Chondrocyte (in vitro differentiated cells): Measurements from ENCODE around the gene LUZP1. TPM values are rescaled to one million over a fixed set of nuclear protein-coding genes. Genes with fewer than 3 reads are reported as not detected.
A peak's percentile ranks its signal among the peaks of the same experiment; 100 is the strongest.

Experiments used
- DNase-seq: peaks from one replicate; pipeline ENCODE4 v3.0.0; 2021; ENCODE audit warnings: mixed read lengths, low spot score
- H3K27ac Mint-ChIP-seq: one replicate; pipeline ENCODE4 v1.8.0; 2021; ENCODE audit warnings: mild to moderate bottlenecking, moderate library complexity, mixed read lengths; ENCODE audit not compliant: unreplicated experiment
- H3K27me3 Mint-ChIP-seq: 2 replicates; pipeline ENCODE4 v1.8.0; 2021; ENCODE audit warnings: low read depth, mixed read lengths
- H3K36me3 Mint-ChIP-seq: 2 replicates; pipeline ENCODE4 v1.8.0; 2021; ENCODE audit warnings: low read depth, mixed read lengths
- H3K4me1 Mint-ChIP-seq: 2 replicates; pipeline ENCODE4 v1.8.0; 2021; ENCODE audit warnings: low read depth, mild to moderate bottlenecking, mixed read lengths
- H3K4me3 Mint-ChIP-seq: one replicate; pipeline ENCODE4 v1.8.0; 2021; ENCODE audit warnings: mild to moderate bottlenecking, moderate library complexity, mixed read lengths; ENCODE audit not compliant: unreplicated experiment
- H3K9me3 Mint-ChIP-seq: 2 replicates; pipeline ENCODE4 v1.8.0; 2021; ENCODE audit warnings: low read depth, mixed read lengths
- total RNA-seq: library from RNA; stranded (reverse); gene quantifications from 3 replicates; pipeline ENCODE4 v1.2.1, GENCODE V29; 2021
- TF ChIP-seq, protein P1 (sequence below): fragments of 200-600 bp; sonication (generic); IDR thresholded peaks from 2 replicates; pipeline ENCODE4 v1.5.0; 2021; ENCODE audit warnings: antibody characterized with exemption, mild to moderate bottlenecking, moderate library complexity

LUZP1 gene
- total RNA-seq, 1 donor from 2014 or later: 55.5 TPM

DNA sequence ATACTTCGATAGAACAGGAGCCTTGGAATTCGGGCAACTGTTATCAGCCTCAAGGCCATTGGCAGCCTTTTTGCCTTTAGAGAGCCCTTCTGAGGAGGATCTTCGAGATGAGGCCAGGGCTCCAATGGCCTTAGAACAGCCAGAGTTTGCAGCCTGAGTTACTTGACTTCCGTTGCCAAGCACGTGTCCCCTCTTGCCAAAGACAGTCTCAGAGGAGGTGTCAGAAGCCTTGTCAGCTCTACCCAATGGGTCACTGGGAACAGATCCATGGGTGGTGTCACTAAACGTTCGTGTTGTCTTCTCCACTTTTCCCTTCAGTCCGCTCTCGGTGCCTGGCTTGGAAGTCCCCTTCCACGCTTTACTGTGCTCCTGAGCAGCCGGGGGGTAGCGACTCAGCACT lies 76.2 kb downstream of the LUZP1 start:
- no peak overlapping the region for H3K27ac Mint-ChIP-seq
- no peak for DNase-seq
- H3K9me3 Mint-ChIP-seq: no peaks in the 10 kb centered on the region
- peaks cover 7% of the 10 kb centered on the region for H3K4me1 Mint-ChIP-seq
- peaks cover 30% of the 10 kb centered on the region for H3K36me3 Mint-ChIP-seq
- no peaks in the 10 kb centered on the region for H3K27me3 Mint-ChIP-seq
- TF ChIP-seq, protein P1, sequence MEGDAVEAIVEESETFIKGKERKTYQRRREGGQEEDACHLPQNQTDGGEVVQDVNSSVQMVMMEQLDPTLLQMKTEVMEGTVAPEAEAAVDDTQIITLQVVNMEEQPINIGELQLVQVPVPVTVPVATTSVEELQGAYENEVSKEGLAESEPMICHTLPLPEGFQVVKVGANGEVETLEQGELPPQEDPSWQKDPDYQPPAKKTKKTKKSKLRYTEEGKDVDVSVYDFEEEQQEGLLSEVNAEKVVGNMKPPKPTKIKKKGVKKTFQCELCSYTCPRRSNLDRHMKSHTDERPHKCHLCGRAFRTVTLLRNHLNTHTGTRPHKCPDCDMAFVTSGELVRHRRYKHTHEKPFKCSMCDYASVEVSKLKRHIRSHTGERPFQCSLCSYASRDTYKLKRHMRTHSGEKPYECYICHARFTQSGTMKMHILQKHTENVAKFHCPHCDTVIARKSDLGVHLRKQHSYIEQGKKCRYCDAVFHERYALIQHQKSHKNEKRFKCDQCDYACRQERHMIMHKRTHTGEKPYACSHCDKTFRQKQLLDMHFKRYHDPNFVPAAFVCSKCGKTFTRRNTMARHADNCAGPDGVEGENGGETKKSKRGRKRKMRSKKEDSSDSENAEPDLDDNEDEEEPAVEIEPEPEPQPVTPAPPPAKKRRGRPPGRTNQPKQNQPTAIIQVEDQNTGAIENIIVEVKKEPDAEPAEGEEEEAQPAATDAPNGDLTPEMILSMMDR: no peak
- H3K4me3 Mint-ChIP-seq: no peak overlapping the region

DNA sequence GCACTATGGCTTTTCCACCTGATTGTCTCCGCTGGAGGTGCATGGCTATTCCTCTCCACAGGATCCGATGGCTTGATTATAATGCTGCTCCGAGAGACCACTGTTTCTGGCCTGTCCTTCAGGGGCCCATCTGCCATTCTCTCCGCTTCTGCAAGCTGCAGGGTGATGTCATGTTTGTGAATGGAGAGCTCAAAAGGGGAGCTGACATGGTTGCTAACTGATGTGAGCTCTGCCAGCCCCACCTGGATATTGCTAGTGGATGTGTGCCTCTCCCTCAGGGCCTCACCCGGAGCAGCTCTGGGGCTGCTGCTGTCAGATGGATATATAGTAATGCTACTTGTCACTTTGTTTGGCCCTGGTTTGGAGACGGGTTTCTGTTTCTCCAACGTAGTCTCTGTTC lies 77.1 kb downstream of the LUZP1 start:
- H3K36me3 Mint-ChIP-seq: peaks cover 37% of the 10 kb centered on the region
- no peaks in the 10 kb centered on the region for H3K9me3 Mint-ChIP-seq
- H3K4me1 Mint-ChIP-seq: peaks cover 7% of the 10 kb centered on the region
- DNase-seq: no peak
- TF ChIP-seq, protein P1: no peak
- H3K27ac Mint-ChIP-seq: no peak overlapping the region
- no peak overlapping the region for H3K4me3 Mint-ChIP-seq
- no peaks in the 10 kb centered on the region for H3K27me3 Mint-ChIP-seq

DNA sequence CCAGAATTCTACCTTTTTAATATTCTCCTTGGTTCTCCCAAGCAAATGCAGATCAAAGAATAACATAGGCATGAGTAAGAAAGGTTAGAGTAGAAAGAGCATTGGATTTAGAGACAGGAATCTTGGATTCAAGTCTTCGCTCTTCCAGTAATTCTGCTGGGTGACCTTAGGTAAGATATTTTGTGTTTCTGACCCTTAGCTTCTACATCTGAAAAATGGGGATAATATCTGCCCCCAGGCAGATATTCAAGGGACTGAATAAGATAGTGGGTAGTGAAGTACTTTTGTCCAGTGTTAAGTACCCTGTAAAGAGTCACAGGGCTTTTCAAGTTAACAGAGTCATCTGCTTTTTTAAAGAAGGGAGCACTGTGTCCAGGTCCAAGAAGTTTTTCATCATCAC lies 78.6 kb downstream of the LUZP1 start:
- Mint-ChIP-seq H3K36me3 (peaks cover 43% of the 10 kb centered on the region), H3K27me3 (no peaks in the 10 kb centered on the region), H3K9me3 (no peaks in the 10 kb centered on the region), H3K4me1 (no peaks in the 10 kb centered on the region), H3K4me3 (no peak overlapping the region), H3K27ac (no peak overlapping the region)
- no peak for DNase-seq
- TF ChIP-seq, protein P1: no peak

GRCh38 chr1:23088027-23088426 lies 80.6 kb downstream of the LUZP1 start:
- Mint-ChIP-seq H3K27ac (no peak overlapping the region), H3K9me3 (no peaks in the 10 kb centered on the region), H3K36me3 (peaks cover 39% of the 10 kb centered on the region), H3K27me3 (no peaks in the 10 kb centered on the region), H3K4me1 (no peaks in the 10 kb centered on the region), H3K4me3 (no peak overlapping the region)
- DNase-seq: no peak
- TF ChIP-seq, protein P1: no peak

DNA sequence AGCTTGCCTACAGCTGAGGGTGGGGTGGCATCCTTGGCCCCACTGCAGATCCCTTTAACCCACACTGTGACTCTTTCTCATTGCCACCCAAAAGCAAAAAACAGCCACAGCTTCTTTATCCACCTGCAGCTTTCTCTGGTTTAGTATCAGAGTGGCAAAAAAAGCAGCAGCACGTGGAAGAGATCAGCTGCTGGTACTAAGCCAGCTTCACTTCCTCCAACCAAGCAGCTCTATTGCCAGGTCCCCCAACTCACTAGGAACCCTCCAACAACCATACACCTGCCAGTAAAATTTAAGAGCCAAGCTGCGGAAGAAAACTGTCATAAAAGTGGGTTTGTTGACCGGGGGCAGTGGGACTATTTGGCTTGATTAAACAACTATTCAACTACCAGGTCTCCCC lies 83.0 kb downstream of the LUZP1 start:
- Mint-ChIP-seq H3K4me3 (no peak overlapping the region), H3K27ac (peak overlapping the region; percentile 43), H3K9me3 (no peaks in the 10 kb centered on the region), H3K27me3 (no peaks in the 10 kb centered on the region), H3K4me1 (no peaks in the 10 kb centered on the region), H3K36me3 (peaks cover 38% of the 10 kb centered on the region)
- no peak for DNase-seq
- TF ChIP-seq, protein P1: no peak
